GM19193 (cell line): ENCODE results near the gene USP36.

Experiments used
- POLR2A ChIP-seq: IDR thresholded peaks from 4 replicates; pipeline ENCODE4 v1.6.1; 2011; ENCODE audit not compliant: insufficient read depth, insufficient read length; ENCODE audit errors: extremely low read depth

The USP36 gene

GRCh38 chr17:78876094-78876597 lies 35.5 kb upstream of the USP36 start:
- TF ChIP-seq POLR2A: no peak

- TF ChIP-seq POLR2A: no peak
Observed at GRCh38 chr17:78875363-78876093, 34.9 kb upstream of the USP36 start.

GRCh38 chr17:78873519-78874340 lies 33.1 kb upstream of the USP36 start:
- no peak for TF ChIP-seq POLR2A

DNA sequence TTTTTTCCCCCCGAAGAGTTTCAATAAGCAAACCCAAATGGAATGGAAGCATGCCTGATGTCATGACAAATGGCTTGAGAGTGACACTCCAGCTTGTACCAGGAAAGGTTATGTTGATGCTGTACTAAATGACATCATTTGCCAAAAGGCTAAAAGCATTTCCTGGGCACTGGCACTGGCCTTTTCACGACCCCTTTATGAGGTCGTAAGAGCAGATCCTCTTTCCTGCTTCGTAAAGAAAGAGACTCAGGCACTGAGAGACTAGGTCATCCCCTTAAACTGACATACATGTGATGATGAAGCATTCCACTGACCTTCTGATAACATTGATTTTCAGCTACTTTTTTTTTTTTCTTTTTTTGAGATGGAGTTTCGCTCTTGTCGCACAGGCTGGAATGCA lies 31.9 kb upstream of the USP36 start:
- TF ChIP-seq POLR2A: no peak

DNA sequence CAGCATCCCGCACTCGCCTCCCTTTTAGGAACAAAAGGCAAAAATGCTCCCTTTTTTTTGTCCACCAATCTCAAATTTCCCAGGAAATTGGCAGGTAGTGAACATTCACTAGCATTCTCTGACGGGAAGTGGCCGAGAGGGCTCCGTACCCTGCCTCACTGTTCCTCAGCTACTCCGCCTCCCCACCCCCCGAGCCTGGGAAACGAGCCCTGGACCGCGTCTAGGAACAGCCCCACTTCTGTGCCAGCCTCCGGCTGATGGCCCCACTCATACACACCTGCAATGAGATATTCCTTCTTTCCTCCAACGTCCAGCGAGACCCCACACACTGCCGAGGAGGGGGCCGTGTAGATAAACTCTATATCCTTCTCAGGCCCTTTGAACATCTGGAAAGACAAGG lies 30.0 kb upstream of the USP36 start:
- no peak for TF ChIP-seq POLR2A

DNA sequence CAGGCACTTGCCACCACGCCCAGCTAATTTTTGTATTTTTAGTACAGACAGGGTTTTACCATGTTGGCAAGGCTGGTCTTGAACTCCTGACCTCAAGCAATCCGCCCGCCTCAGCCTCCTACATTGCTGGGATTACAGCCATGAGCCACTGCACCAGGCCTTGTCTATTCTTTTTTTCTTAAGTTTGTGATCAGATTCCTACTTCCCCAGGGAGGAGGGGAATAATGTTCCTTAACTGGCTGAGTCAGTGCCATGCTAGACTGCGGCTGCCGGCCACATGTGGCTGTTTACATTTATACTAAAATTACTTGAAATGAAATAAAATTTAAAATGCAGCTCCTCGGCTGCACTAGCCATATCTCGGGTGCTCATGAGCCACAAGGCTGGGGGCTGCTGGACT lies 27.8 kb upstream of the USP36 start:
- TF ChIP-seq POLR2A: no peak

GRCh38 chr17:78865682-78866390 lies 25.2 kb upstream of the USP36 start:
- TF ChIP-seq POLR2A: no peak

- no peak for TF ChIP-seq POLR2A
Observed at GRCh38 chr17:78864117-78864516, 23.5 kb upstream of the USP36 start.

- no peak for TF ChIP-seq POLR2A
Observed at GRCh38 chr17:78862073-78863023, 21.7 kb upstream of the USP36 start.

- TF ChIP-seq POLR2A: no peak
Observed at GRCh38 chr17:78861229-78861628, 20.6 kb upstream of the USP36 start.

DNA sequence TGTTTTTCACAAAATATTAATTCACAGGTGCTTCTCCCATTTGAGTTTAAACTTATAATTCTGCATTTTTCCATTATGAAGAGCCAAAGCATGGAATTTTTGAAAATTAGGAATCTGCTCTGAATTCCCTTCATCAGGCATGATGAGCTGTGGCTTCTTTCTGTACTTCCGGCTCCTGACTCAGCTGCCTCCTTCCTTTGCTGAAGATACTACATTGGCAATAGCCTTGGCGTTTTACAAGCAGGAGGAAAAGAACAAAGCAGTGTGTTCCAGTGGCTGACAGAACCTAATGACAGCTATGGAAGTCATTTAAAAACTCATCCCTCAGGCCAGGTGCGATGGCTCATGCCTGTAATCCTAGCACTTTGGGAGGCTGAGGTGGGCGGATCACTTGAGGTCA lies 18.4 kb upstream of the USP36 start:
- no peak for TF ChIP-seq POLR2A

GRCh38 chr17:78857266-78857665 lies 16.7 kb upstream of the USP36 start:
- TF ChIP-seq POLR2A: no peak

DNA sequence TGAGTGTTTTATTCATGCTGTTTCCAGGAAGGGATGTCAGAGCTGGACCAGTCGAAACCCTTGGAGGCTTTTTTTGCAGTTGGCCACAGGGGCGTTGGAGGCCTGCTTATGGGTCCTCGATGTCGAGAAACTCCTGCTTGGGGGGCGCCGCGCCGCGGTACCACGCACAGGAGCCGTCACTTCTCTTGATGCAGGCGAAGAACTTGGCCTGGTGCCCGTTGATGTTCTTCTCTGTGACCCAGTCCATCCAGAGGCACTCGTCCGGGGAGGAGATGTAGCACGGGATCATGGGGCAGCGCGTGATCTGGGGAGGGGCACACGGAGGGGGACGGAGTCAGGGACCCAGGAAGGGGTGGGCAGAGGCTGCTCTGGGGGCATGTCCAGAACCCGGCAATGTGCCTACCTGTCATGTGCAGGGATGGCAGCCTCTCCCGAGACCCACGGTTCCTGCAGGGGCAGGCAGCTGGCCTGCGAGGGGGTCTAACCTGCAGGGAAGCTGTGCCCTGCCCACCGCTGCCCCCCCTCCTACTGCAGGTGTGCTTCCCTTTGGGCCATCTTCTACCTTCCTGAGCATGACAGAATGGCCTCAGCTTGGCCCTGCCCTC lies 15.0 kb upstream of the USP36 start:
- no peak for TF ChIP-seq POLR2A

DNA sequence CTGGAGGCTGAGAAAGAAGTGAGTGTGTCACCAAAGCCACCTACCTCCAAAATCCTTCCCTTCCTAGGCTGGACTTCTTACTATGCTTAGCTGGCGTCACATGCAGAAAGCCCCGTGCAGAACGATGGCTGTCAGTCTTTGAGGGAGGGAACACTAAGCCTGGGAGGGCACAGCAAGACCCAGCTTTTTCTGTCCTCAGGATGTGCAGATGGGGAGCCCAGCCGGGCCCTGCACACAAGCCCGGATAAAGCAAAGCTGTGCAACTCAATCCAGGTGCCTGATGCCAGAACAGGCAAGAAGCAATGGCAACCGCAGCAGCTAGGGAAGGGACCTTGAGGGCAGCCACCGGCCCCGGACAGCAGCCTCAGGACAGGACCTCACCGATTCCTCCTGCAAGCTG lies 13.9 kb upstream of the USP36 start:
- TF ChIP-seq POLR2A: no peak
